Measurements from ENCODE around the gene KLK15. TPM values are rescaled to one million over a fixed set of nuclear protein-coding genes. Genes with fewer than 3 reads are reported as not detected.

Gene KLK15
- total RNA-seq, 1 experiment from 2014 or later = not detected

DNA sequence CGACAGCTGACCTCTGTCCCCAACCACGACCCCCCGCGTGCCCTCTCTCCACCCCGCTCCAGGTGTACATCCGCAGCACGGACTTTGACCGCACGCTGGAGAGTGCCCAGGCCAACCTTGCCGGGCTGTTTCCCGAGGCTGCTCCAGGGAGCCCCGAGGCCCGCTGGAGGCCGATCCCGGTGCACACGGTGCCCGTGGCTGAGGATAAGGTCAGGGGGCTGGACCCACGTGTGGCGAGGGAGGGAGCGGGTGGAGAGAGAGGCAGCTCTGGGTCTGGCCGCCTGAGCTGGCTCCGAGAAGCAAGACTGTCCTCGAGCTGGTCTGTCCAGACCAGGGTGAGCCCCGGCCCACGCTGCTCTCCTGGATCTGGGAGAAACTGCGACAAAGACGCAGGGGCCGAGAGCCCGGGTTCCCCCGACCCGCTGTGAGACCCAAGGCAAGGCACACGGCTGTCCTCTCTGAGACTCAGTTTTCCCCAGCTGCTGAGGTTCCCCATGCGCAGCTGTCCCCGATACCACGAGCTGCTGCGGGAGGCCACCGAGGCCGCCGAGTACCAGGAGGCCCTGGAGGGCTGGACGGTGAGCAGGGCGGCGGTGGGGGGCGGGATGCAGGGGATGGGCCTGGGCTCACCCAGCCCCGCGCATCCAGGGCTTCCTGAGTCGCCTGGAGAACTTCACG, 41.6 kb downstream of the KLK15 start:
- DNase-seq = no peak
- Mint-ChIP-seq H3K4me3 (ENCODE audit: low read depth, unreplicated experiment) (no peak overlapping the region), H3K27ac (ENCODE audit: unreplicated experiment) (no peak overlapping the region), H3K36me3 (ENCODE audit: insufficient read depth, unreplicated experiment) (peaks cover 50% of the 10 kb centered on the region), H3K27me3 (ENCODE audit: unreplicated experiment) (peaks cover 44% of the 10 kb centered on the region), H3K4me1 (ENCODE audit: low read depth, unreplicated experiment) (no peaks in the 10 kb centered on the region), H3K9me3 (ENCODE audit: low read depth, unreplicated experiment) (peaks cover 3% of the 10 kb centered on the region)
- TF ChIP-seq, protein P1, sequence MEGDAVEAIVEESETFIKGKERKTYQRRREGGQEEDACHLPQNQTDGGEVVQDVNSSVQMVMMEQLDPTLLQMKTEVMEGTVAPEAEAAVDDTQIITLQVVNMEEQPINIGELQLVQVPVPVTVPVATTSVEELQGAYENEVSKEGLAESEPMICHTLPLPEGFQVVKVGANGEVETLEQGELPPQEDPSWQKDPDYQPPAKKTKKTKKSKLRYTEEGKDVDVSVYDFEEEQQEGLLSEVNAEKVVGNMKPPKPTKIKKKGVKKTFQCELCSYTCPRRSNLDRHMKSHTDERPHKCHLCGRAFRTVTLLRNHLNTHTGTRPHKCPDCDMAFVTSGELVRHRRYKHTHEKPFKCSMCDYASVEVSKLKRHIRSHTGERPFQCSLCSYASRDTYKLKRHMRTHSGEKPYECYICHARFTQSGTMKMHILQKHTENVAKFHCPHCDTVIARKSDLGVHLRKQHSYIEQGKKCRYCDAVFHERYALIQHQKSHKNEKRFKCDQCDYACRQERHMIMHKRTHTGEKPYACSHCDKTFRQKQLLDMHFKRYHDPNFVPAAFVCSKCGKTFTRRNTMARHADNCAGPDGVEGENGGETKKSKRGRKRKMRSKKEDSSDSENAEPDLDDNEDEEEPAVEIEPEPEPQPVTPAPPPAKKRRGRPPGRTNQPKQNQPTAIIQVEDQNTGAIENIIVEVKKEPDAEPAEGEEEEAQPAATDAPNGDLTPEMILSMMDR (IDR thresholded peaks at IDR 0.05; ENCODE audit: unreplicated experiment) = no peak
- CTCF ChIA-PET = no interaction called here
- intact Hi-C loops (cut with micrococcal nuclease; ENCODE audit: unreplicated experiment) = loop anchor here (5.0 kb wide), 1 partner anchor 131 kb away; no protein-coding TSS in a partner anchor
- BruUV-seq (replicated peaks) = no TSS peak

DNA sequence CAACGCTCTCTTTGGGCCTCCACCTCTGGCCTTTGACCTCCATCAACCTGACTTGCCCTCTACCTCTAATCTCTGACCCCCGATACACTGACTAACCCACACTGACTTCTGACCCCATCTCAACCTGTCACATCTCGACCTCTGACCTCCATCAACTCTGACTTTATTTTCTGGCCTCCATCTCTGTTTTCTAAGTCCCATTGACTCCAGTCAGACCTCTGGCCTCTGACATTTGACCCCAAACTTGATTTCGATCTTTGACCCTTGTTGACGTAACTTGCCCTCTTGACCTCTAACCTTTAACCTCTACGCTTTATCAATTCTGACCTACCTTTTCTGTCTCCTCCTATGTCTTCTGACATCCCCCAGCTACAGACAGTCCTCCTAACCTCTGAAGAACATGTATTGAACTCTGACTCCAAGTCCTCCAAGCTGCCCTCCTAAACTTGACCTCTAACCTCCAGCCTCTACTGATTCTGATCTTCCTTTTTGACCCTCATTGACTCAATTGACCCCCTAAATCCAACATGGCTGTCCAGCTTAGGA, 42.4 kb downstream of the KLK15 start:
- Mint-ChIP-seq H3K4me1 (ENCODE audit: low read depth, unreplicated experiment) (no peaks in the 10 kb centered on the region), H3K36me3 (ENCODE audit: insufficient read depth, unreplicated experiment) (peaks cover 43% of the 10 kb centered on the region), H3K9me3 (ENCODE audit: low read depth, unreplicated experiment) (peaks cover 3% of the 10 kb centered on the region), H3K4me3 (ENCODE audit: low read depth, unreplicated experiment) (no peak overlapping the region), H3K27me3 (ENCODE audit: unreplicated experiment) (peaks cover 50% of the 10 kb centered on the region), H3K27ac (ENCODE audit: unreplicated experiment) (peak overlapping the region; percentile 22)
- CTCF ChIA-PET = no interaction called here
- TF ChIP-seq, protein P1 (IDR thresholded peaks at IDR 0.05; ENCODE audit: unreplicated experiment) = no peak
- intact Hi-C loops (cut with micrococcal nuclease; ENCODE audit: unreplicated experiment) = loop anchor here (5.0 kb wide), 1 partner anchor 131 kb away; no protein-coding TSS in a partner anchor
- no TSS peak for BruUV-seq (replicated peaks)
- DNase-seq = no peak

DNA sequence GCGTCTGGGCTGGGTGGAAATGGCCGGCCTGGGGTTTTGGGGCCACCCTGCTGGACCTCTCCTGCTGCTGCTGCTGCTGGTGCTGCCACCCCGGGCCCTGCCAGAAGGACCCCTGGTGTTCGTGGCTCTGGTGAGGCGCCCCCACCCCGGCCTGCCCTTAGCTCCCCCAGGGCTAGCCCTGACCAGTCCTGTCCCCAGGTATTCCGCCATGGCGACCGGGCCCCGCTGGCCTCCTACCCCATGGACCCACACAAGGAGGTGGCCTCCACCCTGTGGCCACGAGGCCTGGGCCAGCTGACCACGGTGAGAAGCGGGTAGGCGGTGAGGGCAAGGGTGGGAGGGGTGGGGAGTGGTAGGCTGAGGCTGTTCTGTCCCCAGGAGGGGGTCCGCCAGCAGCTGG, 43.0 kb downstream of the KLK15 start, which contains the start of gene ACP4:
Gene ACP4 (plus strand): TSS at position 20 of the 400 bp plus-strand sequence. CDS start 0 bp downstream, at position 20.
- Mint-ChIP-seq H3K36me3 (ENCODE audit: insufficient read depth, unreplicated experiment) (peaks cover 38% of the 10 kb centered on the region), H3K4me1 (ENCODE audit: low read depth, unreplicated experiment) (no peaks in the 10 kb centered on the region), H3K27ac (ENCODE audit: unreplicated experiment) (peak within 1 kb of the TSS; percentile 22), H3K9me3 (ENCODE audit: low read depth, unreplicated experiment) (peaks cover 3% of the 10 kb centered on the region), H3K27me3 (ENCODE audit: unreplicated experiment) (peaks cover 56% of the 10 kb centered on the region), H3K4me3 (ENCODE audit: low read depth, unreplicated experiment) (no peak within 1 kb of the TSS)
- CTCF ChIA-PET = interaction anchor here (0.6 kb wide), 1 partner anchor 19 kb away, joined by 4 read pairs; no protein-coding TSS in a partner anchor
- DNase-seq = no peak
- TF ChIP-seq, protein P1 (IDR thresholded peaks at IDR 0.05; ENCODE audit: unreplicated experiment) = no peak
- intact Hi-C loops (cut with micrococcal nuclease; ENCODE audit: unreplicated experiment) = loop anchor here (5.0 kb wide), 1 partner anchor 132 kb away; no protein-coding TSS in a partner anchor
- BruUV-seq (replicated peaks) = no TSS peak

DNA sequence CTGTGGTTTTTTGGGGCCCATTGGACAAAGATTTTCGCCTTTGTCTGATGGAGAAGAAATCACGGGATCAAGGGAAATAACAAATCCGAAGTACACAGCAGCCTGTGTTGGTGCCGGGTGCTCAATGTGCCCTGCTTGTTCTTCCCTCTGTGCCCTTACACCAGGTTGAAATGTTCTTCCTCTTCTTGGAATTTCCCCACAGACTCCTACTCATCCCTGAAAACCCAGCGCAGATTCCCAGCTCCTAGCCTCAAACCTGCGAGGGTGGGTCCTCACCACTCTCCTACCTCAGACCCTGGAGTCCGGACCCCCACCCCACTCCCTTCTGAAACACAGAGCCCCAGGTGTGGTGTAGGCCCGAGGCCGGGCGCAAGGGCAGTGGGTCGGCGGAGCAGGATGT, 48.0 kb downstream of the KLK15 start:
- CTCF ChIA-PET = no interaction called here
- TF ChIP-seq, protein P1 (IDR thresholded peaks at IDR 0.05; ENCODE audit: unreplicated experiment) = no peak
- H3K4me1 Mint-ChIP-seq (ENCODE audit: low read depth, unreplicated experiment) = no peaks in the 10 kb centered on the region
- H3K27me3 Mint-ChIP-seq (ENCODE audit: unreplicated experiment) = peaks cover 90% of the 10 kb centered on the region
- DNase-seq = no peak
- H3K9me3 Mint-ChIP-seq (ENCODE audit: low read depth, unreplicated experiment) = no peaks in the 10 kb centered on the region
- H3K27ac Mint-ChIP-seq (ENCODE audit: unreplicated experiment) = no peak overlapping the region
- H3K4me3 Mint-ChIP-seq (ENCODE audit: low read depth, unreplicated experiment) = no peak overlapping the region
- intact Hi-C loops (cut with micrococcal nuclease; ENCODE audit: unreplicated experiment) = no loop called here
- H3K36me3 Mint-ChIP-seq (ENCODE audit: insufficient read depth, unreplicated experiment) = peaks cover 10% of the 10 kb centered on the region
- BruUV-seq (replicated peaks) = no TSS peak

Data from Calu3 (cell line).